Measurements from ENCODE around the gene HOXD3. TPM values are rescaled to one million over a fixed set of nuclear protein-coding genes. Genes with fewer than 3 reads are reported as not detected.

HOXD3 gene
- total RNA-seq, 1 donor: 21.6 TPM

DNA sequence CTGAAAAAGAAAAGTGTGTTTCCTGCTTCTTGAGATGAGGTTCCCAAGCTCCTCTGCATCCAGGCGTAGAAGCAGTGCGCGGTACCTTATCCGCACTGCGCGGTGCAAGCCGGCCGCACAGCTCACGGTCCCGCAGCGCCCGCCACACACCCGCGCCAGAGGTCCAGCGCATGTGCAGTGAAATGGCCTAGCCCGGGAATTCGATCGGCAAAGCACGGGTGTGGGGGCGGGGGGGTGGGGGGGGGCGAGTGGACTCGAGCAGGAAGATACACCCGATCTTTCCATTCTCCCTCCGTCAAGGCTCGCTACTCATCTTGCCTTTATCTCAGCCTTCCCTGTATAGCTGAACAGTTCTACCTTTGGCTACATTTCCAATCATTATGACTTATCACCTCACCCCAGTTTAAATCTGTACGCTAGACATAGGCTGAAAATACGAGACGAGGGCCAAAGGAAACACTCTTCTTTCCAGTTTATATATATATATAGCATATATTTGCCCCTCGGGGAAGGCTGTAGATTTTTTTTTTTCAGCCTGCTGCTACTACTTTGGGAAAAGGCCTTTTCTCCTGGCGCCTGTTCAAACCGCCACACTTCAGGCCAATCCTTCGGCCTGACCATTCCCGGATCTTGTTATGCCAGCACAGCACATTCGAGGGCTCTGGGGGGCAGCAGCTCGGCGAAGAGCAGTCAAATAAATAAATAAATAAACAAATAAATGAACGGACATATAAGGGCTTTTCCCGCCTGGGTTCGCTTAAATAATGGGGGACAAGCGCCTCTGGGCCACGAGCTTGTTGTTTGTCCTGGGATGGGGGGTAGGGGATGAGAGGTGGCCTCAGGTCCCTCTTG lies 17.2 kb upstream of the HOXD3 start:
- TF ChIP-seq, protein P1, sequence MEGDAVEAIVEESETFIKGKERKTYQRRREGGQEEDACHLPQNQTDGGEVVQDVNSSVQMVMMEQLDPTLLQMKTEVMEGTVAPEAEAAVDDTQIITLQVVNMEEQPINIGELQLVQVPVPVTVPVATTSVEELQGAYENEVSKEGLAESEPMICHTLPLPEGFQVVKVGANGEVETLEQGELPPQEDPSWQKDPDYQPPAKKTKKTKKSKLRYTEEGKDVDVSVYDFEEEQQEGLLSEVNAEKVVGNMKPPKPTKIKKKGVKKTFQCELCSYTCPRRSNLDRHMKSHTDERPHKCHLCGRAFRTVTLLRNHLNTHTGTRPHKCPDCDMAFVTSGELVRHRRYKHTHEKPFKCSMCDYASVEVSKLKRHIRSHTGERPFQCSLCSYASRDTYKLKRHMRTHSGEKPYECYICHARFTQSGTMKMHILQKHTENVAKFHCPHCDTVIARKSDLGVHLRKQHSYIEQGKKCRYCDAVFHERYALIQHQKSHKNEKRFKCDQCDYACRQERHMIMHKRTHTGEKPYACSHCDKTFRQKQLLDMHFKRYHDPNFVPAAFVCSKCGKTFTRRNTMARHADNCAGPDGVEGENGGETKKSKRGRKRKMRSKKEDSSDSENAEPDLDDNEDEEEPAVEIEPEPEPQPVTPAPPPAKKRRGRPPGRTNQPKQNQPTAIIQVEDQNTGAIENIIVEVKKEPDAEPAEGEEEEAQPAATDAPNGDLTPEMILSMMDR (IDR thresholded peaks at IDR 0.05; ENCODE audit: insufficient read depth, low read depth, low read length): no peak
- peak; percentile 37 for DNase-seq (ENCODE audit: low read depth)

DNA sequence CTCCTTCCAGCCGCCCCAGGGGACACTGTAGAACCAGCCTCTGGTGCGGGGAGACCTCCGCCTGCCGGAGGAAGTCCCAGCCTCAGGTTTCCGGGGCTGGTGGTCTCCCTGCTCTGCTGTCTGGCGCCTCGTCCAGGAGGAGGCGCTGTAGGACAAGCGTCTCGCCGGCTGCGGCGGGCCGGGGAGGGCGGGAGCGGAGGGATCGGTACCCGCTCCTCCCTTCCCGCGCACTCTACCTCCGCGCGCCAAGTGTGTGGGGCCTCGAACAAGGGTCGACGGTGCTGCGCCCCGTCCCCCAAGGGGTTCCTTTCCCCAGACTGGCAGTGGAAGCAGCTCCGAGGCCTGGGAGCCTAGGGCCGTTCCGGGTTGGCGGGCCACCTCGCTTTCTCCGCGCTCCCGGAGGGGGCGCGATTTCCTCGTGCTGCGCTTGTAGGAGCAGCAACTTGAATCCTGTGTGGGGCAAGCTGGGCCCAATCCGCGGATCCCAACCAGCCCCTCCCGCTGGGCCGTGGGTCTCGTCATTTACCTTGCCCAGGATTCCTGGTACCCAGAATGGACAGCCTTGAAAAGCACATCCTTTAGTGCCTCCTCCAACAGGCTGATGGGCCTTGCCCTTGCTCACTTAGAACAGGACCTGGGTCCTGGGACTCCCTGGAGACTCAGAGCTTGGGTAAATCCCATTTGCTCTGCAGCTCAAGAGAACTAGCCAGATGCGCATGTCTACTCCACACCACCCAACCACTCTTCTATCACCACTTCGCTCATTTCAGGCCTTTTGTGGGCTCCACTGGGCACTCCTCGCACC lies 16.4 kb upstream of the HOXD3 start:
- peak overlapping the region; percentile 62 for H3K4me3 ChIP-seq (ENCODE audit: low read depth, low read length)
- peak; percentile 68 for DNase-seq (ENCODE audit: low read depth)
- TF ChIP-seq, protein P1 (IDR thresholded peaks at IDR 0.05; ENCODE audit: insufficient read depth, low read depth, low read length): peak; percentile 81

More for the DNA sequence above, 17.2 kb upstream of the HOXD3 start:
- H3K4me3 ChIP-seq (ENCODE audit: low read depth, low read length): peak overlapping the region; percentile 67

DNA sequence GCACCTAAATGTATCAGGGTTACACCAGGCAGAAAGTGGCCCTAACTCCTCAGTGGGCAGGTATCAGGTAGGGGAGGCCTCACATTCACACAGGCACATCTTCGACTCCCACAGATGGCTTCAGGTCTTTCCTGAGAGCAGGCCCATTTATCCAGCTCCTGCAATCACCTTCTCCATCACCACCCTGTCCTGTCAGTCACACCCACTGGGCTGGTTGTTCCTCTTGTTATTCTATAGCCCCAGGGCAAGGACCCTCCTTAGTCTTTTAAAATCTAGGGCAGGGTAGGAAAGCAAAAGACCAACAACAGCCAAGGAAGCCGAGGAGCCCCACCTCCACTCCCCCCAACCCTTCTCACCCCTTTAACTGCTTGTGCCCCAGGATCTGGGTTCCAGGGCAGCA lies 14.8 kb upstream of the HOXD3 start:
- no peak overlapping the region for H3K4me3 ChIP-seq (ENCODE audit: low read depth, low read length)
- TF ChIP-seq, protein P1 (IDR thresholded peaks at IDR 0.05; ENCODE audit: insufficient read depth, low read depth, low read length): no peak
- DNase-seq (ENCODE audit: low read depth): no peak

DNA sequence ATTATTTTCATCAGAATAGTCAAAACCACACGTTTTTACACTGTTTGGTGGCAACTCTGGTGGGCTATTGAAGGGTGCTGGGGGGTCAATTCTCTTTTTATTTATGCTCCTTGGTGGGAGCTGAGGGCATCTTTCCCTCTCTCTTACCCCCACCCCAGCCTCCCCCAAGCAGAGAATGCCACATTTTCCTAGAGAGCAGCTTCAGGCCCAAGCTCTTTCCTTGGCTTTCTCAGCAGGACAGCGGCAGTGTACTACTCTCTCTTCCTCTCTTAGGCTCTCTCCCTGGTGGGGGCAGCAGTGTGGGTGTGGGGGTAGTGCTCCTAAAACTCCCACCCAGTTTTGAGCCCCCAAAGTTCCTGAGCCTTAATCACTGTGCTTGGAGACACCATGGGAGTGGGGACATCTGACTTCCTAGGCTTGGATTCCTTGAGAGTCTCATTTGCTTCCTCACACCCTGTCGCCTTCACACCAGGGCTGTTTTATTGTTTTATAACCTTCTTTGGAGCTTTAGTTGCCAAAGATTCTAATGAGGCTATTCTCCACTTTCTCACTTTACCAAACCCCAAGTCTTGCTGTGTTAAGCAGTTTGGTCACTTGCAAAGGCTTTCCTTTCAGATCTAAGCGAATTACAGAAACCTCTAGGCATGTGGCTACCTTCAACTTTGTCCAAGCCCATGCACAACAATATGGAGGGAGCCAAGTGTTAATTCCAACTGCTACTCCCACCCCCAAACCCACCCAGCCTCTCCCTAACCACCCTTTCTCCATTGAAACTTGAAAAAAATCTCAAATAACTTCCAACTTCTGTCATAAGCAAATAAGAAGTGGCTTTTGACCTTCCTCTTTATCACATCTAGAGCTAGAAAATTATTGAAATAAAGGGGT lies 11.8 kb upstream of the HOXD3 start:
- H3K4me3 ChIP-seq (ENCODE audit: low read depth, low read length): no peak overlapping the region
- DNase-seq (ENCODE audit: low read depth): no peak
- TF ChIP-seq, protein P1 (IDR thresholded peaks at IDR 0.05; ENCODE audit: insufficient read depth, low read depth, low read length): no peak

DNA sequence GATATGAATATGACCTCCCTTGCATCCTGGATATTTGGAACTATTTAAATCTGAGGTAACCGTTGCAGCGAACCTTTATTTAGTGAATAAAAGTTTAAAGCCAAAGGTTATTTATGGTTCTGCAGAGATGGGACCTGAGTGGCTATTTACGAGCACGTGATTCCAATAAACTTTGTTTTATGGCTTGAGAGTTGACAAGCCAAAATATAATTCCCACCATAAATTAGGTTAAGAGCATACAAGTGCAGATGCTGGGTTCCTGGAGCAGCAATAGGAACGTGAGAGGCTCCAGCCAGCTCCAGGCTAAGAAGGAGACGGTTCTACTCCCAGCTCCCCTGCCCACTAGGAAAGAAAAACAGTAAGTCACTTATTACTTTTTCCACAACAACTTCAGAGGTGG lies 11.0 kb upstream of the HOXD3 start:
- no peak overlapping the region for H3K4me3 ChIP-seq (ENCODE audit: low read depth, low read length)
- DNase-seq (ENCODE audit: low read depth): peak; percentile 42
- TF ChIP-seq, protein P1 (IDR thresholded peaks at IDR 0.05; ENCODE audit: insufficient read depth, low read depth, low read length): no peak

DNA sequence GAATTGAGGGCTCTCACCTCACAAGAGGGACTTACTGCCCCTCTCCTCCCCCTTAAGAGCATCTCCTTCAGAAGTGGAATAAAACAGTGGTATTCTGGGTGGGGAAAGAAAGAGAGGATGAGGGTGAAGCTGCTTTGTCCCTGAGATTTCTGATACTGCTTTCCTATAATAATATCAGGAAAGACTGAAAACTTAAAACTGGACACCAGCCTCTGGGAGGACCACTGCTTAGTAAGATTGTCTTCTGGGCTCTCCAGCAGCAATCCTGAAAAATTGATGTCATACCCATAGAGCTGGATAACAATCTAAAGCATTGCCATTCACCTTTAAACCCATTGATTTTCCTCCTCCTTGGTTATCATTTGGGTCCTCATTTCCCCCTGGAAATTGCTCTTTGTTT lies 10.5 kb upstream of the HOXD3 start:
- no peak overlapping the region for H3K4me3 ChIP-seq (ENCODE audit: low read depth, low read length)
- DNase-seq (ENCODE audit: low read depth): no peak
- TF ChIP-seq, protein P1 (IDR thresholded peaks at IDR 0.05; ENCODE audit: insufficient read depth, low read depth, low read length): no peak

All from fibroblast of villous mesenchyme (primary cell).